IMR-90 (cell line): ENCODE data around the gene GALR2. TPM values are rescaled to one million over a fixed set of nuclear protein-coding genes. Genes with fewer than 3 reads are reported as not detected.
A peak's percentile ranks its signal among the peaks of the same experiment; 100 is the strongest.

Source experiments
- ATAC-seq: fragments of 200-7000 bp; cut with Tn5 transposase; 2 replicates; pipeline ENCODE4 v1.9.1; 2020; ENCODE audit warnings: low read depth, mild to moderate bottlenecking, moderate library complexity
- BruUV-seq: library from RNA; stranded (reverse); fragments of 400-500 nt; replicated peaks from 2 replicates; lab custom pipeline; 2021; lab: Mats Ljungman, UMichigan
- CTCF ChIA-PET: fragments of 300-600 bp; formaldehyde crosslinking; extraction: SDS; loops from one replicate; lab custom pipeline; 2021; ENCODE audit warnings: antibody characterized with exemption; lab: Yijun Ruan, JAX
- POLR2A ChIA-PET: fragments of 300-600 bp; sonication (Branson Sonifier 250); formaldehyde crosslinking; loops from one replicate; lab custom pipeline; 2022; ENCODE audit warnings: antibody characterized with exemption; ENCODE audit not compliant: unreplicated experiment; lab: Charles Lee
- DNase-seq: peaks from one replicate; pipeline ENCODE4 v3.0.0; 2013
- H2AFZ ChIP-seq: replicated peaks from 2 replicates; pipeline ENCODE3; 2013; ENCODE audit warnings: low read length, mild to moderate bottlenecking; ENCODE audit not compliant: poor library complexity
- H2AK5ac ChIP-seq: 2 replicates; pipeline ENCODE4 v1.6.1; 2013; ENCODE audit warnings: low read depth, low read length, inconsistent platforms
- H2AK9ac ChIP-seq: replicated peaks from 2 replicates; pipeline ENCODE3; 2013; ENCODE audit warnings: mild to moderate bottlenecking, low read depth, low read length, moderate library complexity; ENCODE audit not compliant: poor library complexity
- H2BK120ac ChIP-seq: 2 replicates; pipeline ENCODE4 v1.6.1; 2013; ENCODE audit warnings: low read depth, low read length, inconsistent platforms
- H2BK15ac ChIP-seq: 3 replicates; pipeline ENCODE4 v1.6.1; 2013; ENCODE audit warnings: low read depth, low read length, inconsistent platforms
- H2BK20ac ChIP-seq: 2 replicates; pipeline ENCODE4 v1.6.1; 2013; ENCODE audit warnings: low read depth, mild to moderate bottlenecking, inconsistent platforms, low read length, moderate library complexity
- H2BK5ac ChIP-seq: 2 replicates; pipeline ENCODE4 v1.6.1; 2013; ENCODE audit warnings: mild to moderate bottlenecking, low read depth, low read length, inconsistent platforms; ENCODE audit not compliant: poor library complexity, severe bottlenecking
- H3K14ac ChIP-seq: replicated peaks from 2 replicates; pipeline ENCODE4 v1.6.1; 2013; ENCODE audit warnings: low read depth, low read length, inconsistent platforms
- H3K18ac ChIP-seq: 2 replicates; pipeline ENCODE4 v1.6.1; 2013; ENCODE audit warnings: low read depth, low read length, control low read depth
- H3K23ac ChIP-seq: 2 replicates; pipeline ENCODE4 v1.6.1; 2013; ENCODE audit warnings: low read depth, low read length, inconsistent platforms
- H3K27ac ChIP-seq: 2 replicates; pipeline ENCODE4 v1.5.1; 2013; ENCODE audit warnings: mild to moderate bottlenecking, control low read depth, low read length; ENCODE audit not compliant: insufficient read depth
- H3K27me3 ChIP-seq: 2 replicates; pipeline ENCODE4 v1.6.1; 2013; ENCODE audit warnings: low read length; ENCODE audit not compliant: control insufficient read depth, insufficient read depth
- H3K36me3 ChIP-seq: 2 replicates; pipeline ENCODE4 v1.6.1; 2013; ENCODE audit warnings: low read length, mixed read lengths; ENCODE audit not compliant: control insufficient read depth, insufficient read depth
- H3K4ac ChIP-seq: 2 replicates; pipeline ENCODE4 v1.6.1; 2013; ENCODE audit warnings: low read depth, low read length, inconsistent platforms
- H3K4me1 ChIP-seq: 2 replicates; pipeline ENCODE4 v1.6.1; 2013; ENCODE audit warnings: low read length, mixed read lengths; ENCODE audit not compliant: control insufficient read depth, insufficient read depth
- H3K4me2 ChIP-seq: 2 replicates; pipeline ENCODE4 v1.6.1; 2013; ENCODE audit warnings: low read depth, mild to moderate bottlenecking, control low read depth, low read length, moderate library complexity
- H3K4me3 ChIP-seq: 2 replicates; pipeline ENCODE4 v1.5.1; 2013; ENCODE audit warnings: low read depth, mild to moderate bottlenecking, control low read depth, low read length, moderate library complexity; ENCODE audit not compliant: insufficient read depth
- H3K56ac ChIP-seq: 2 replicates; pipeline ENCODE4 v1.6.1; 2013; ENCODE audit warnings: low read length, inconsistent platforms; ENCODE audit not compliant: insufficient read depth; ENCODE audit errors: extremely low read depth
- H3K79me1 ChIP-seq, 2 experiments: 2 replicates each; pipeline ENCODE4 v1.6.1; 2013; ENCODE audit warnings: low read length in 2 of 2, inconsistent platforms in 1 of 2, low read depth in 1 of 2
- H3K9ac ChIP-seq: 2 replicates; pipeline ENCODE4 v1.6.1; 2013; ENCODE audit warnings: low read depth, low read length, control low read depth
- H3K9me1 ChIP-seq: 2 replicates; pipeline ENCODE4 v1.6.1; 2013; ENCODE audit warnings: low read length, inconsistent platforms; ENCODE audit not compliant: insufficient read depth
- H3K9me3 ChIP-seq: 2 replicates; pipeline ENCODE4 v1.6.1; 2013; ENCODE audit warnings: low read length; ENCODE audit not compliant: control insufficient read depth, insufficient read depth
- H4K20me1 ChIP-seq: 2 replicates; pipeline ENCODE4 v1.6.1; 2013; ENCODE audit warnings: low read length, inconsistent platforms; ENCODE audit not compliant: insufficient read depth
- H4K5ac ChIP-seq: 2 replicates; pipeline ENCODE4 v1.6.1; 2013; ENCODE audit warnings: mild to moderate bottlenecking, low read depth, low read length, control low read depth
- H4K8ac ChIP-seq, 2 experiments: 2 replicates each; pipeline ENCODE4 v1.6.1; 2013; ENCODE audit warnings: low read depth in 2 of 2, low read length in 2 of 2, control low read depth in 1 of 2, inconsistent platforms in 1 of 2
- H4K91ac ChIP-seq: 2 replicates; pipeline ENCODE4 v1.6.1; 2013; ENCODE audit warnings: low read depth, low read length, inconsistent platforms; ENCODE audit not compliant: insufficient read depth
- CHD1 ChIP-seq: IDR thresholded peaks from 2 replicates; pipeline ENCODE4 v1.6.1; 2012; ENCODE audit warnings: low read depth, low read length, improper control_type of control experiment
- whole genome bisulfite sequencing, 2 experiments: methylation state at CpG; one replicate each; pipeline versions ENCODE4 v1.1.5 to v1.1.7; 2013; ENCODE audit warnings: missing lambda C conversion rate in 2 of 2; ENCODE audit not compliant: insufficient read length in 1 of 2; ENCODE audit errors: extremely low coverage in 2 of 2; 5-methylcytosine and 5-hydroxymethylcytosine counted together
- dilution Hi-C: fragments of 300-500 bp; cut with HindIII; formaldehyde crosslinking; loops from one replicate; pipeline ENCODE4 v1.14.3; 2018; ENCODE audit warnings: low sequenced_read_pairs; ENCODE audit not compliant: unreplicated experiment
- in situ Hi-C: fragments of 300-500 bp; cut with MboI; formaldehyde crosslinking; loops from 3 replicates; pipeline ENCODE4 v1.14.3; 2019; ENCODE audit warnings: low sequenced_read_pairs, inconsistent platforms, mixed read lengths
- intact Hi-C: fragments of 100-400 bp; cut with micrococcal nuclease; formaldehyde crosslinking; loops from 2 replicates; pipeline ENCODE4 v1.10.0; 2022
- polyA plus RNA-seq, 3 experiments: library from polyadenylated mRNA; depleted of rRNA; stranded (reverse); fragments of >200 nt; gene quantifications; 2 replicates each; pipeline ENCODE4 v1.2.3, GENCODE V29; 2012; ENCODE audit warnings: low replicate concordance in 1 of 3
- total RNA-seq: library from RNA; depleted of rRNA; stranded (reverse); fragments of >200 nt; gene quantifications from 2 replicates; pipeline ENCODE4 v1.2.3, GENCODE V29; 2012

Gene GALR2
- total and polyA plus RNA-seq, 2 of the 4 experiments (the other 2 are of a cell fraction) = 0.07 TPM; not detected in 1

DNA sequence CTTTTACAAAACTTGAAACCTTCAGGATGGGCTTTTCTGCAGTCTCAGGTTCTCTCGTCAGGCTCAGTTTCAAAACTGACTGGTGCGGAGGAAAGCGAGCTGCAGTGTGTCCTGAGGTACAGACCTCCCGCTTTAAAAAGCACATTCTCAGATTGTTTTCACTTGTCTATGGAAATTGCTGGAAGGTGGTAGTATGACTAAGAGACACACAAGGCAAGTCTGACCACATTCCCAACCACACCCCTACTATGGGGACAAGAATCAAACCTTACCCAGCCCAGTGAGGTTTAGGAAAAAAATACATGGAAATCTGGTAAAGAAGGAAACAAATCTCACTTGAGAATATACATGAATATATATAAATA is 20.5 kb upstream of the GALR2 start:
- intact Hi-C loops = no loop called here
- in situ Hi-C loops = no loop called here
- no peak overlapping the region for H3K56ac ChIP-seq

More for the DNA sequence above, 20.5 kb upstream of the GALR2 start:
- no peak overlapping the region for H4K91ac ChIP-seq
- H2AFZ ChIP-seq = peak overlapping the region; percentile 33
- no peak overlapping the region for H2BK15ac ChIP-seq
- POLR2A ChIA-PET = no interaction called here
- peak overlapping the region; percentile 29; the same call in 1 of the 2 replicates for H3K14ac ChIP-seq
- dilution Hi-C loops = no loop called here
- no peak overlapping the region for H2BK20ac ChIP-seq
- H2AK9ac ChIP-seq = no peak overlapping the region
- H3K9me3 ChIP-seq = no peaks in the 10 kb centered on the region
- no peak overlapping the region for H2BK120ac ChIP-seq
- H3K4me2 ChIP-seq = no peak overlapping the region
- no peak overlapping the region for H2AK5ac ChIP-seq
- no peak overlapping the region for H3K9ac ChIP-seq
- CTCF ChIA-PET = interaction anchor here (0.6 kb wide), 1 partner anchor 40 kb away, joined by 3 read pairs; no protein-coding TSS in a partner anchor
- no TSS peak for BruUV-seq
- no peak for TF ChIP-seq CHD1
- no peak overlapping the region for H3K23ac ChIP-seq
- H3K4me3 ChIP-seq = no peak overlapping the region
- no peak overlapping the region for H3K27ac ChIP-seq
- no peak overlapping the region for H4K8ac ChIP-seq
- no peak for ATAC-seq
- no peaks in the 10 kb centered on the region; the same call in 1 of the 2 replicates for H3K4me1 ChIP-seq
- peak; percentile 40 for DNase-seq
- peaks cover 3 to 60% of the 10 kb centered on the region in 2 experiments for H3K79me1 ChIP-seq
- peaks cover 16% of the 10 kb centered on the region for H3K9me1 ChIP-seq
- H3K36me3 ChIP-seq = peaks cover 65% of the 10 kb centered on the region
- H3K27me3 ChIP-seq = no peaks in the 10 kb centered on the region
- no peak overlapping the region for H3K18ac ChIP-seq
- peak overlapping the region; percentile 35; the same call in 1 of the 2 replicates for H3K4ac ChIP-seq
- H4K20me1 ChIP-seq = peaks cover 36% of the 10 kb centered on the region
- no peak overlapping the region for H2BK5ac ChIP-seq
- no CpG with 5 or more reads among the region's 4 CpGs for WGBS, 2 experiments
- H4K5ac ChIP-seq = no peak overlapping the region
